K562 (cell line): ENCODE measurements around the gene CGGBP1. TPM values are rescaled to one million over a fixed set of nuclear protein-coding genes. Genes with fewer than 3 reads are reported as not detected.

Experiments
- polyA plus RNA-seq, 8 experiments: library from polyadenylated mRNA; depleted of rRNA in 4 of 8; stranded (reverse) in 5 of 8; unstranded in 3 of 8; fragments of >200 nt; fragmentation: Nextera tagmentation in 2 of 8; fragmentation: Illumina TruSeq in 1 of 8; extraction: Ambion mirVana in 2 of 8; extraction: Trizol in 1 of 8; gene quantifications; 2 replicates each; pipeline versions ENCODE4 v1.2.1 to v1.2.3, GENCODE V29; 2011 to 2014; ENCODE audit warnings: inconsistent platforms in 1 of 8, missing spikeins in 1 of 8
- total RNA-seq, 7 experiments: library from RNA; depleted of rRNA in 6 of 7; stranded (reverse); fragments of >200 nt in 6 of 7; fragmentation: Illumina TruSeq in 2 of 7; extraction: Trizol in 2 of 7; gene quantifications; 2 replicates each; pipeline versions ENCODE4 v1.2.1 to v1.2.3, GENCODE V29; 2011 to 2021; ENCODE audit warnings: low replicate concordance in 1 of 7

CGGBP1 gene
- total and polyA plus RNA-seq, 9 of the 15 experiments (the other 6 are each of a cell fraction or from before 2014, with no cell fraction given), result 14.4 to 47.8 (median 37.8) TPM

Other genes starting within 250 kb of the CGGBP1 start
- 2.5 and 3.6 TPM in 2 replicates for gene ZNF654, start 250 bp upstream of the CGGBP1 start, total RNA-seq (2014; rRNA removed)
- gene ZNF654, start 250 bp upstream of the CGGBP1 start, total RNA-seq (2014; rRNA removed; fragmentation: Illumina TruSeq; extraction: Trizol), result 6.8 and 7.4 TPM in 2 replicates
- 8.4 and 8.6 TPM in 2 replicates for gene ZNF654, start 250 bp upstream of the CGGBP1 start, total RNA-seq (2015; rRNA removed; fragmentation: Illumina TruSeq; extraction: Trizol)
- 5.1 and 6.8 TPM in 2 replicates for gene ZNF654, start 250 bp upstream of the CGGBP1 start, total RNA-seq (2021)
- 4.1 and 5.1 TPM in 2 replicates for gene ZNF654, start 250 bp upstream of the CGGBP1 start, polyA plus RNA-seq (2011; rRNA removed)
- gene ZNF654, start 250 bp upstream of the CGGBP1 start, polyA plus RNA-seq (2014; fragmentation: Illumina TruSeq; extraction: Trizol), result 4.2 and 6.2 TPM in 2 replicates
- gene ZNF654, start 250 bp upstream of the CGGBP1 start, polyA plus RNA-seq (2014; fragmentation: Nextera tagmentation; extraction: Ambion mirVana), result 1 to 10 TPM; 2.4 to 2.5 TPM
- gene ZNF654, start 250 bp upstream of the CGGBP1 start, polyA plus RNA-seq (2014; rRNA removed), result 2.1 and 4.2 TPM in 2 replicates
- 11.9 and 13.8 TPM in 2 replicates for gene C3orf38, start 91.0 kb upstream of the CGGBP1 start, total RNA-seq (2014; rRNA removed)
- 17.6 and 18.4 TPM in 2 replicates for gene C3orf38, start 91.0 kb upstream of the CGGBP1 start, total RNA-seq (2014; rRNA removed; fragmentation: Illumina TruSeq; extraction: Trizol)
- gene C3orf38, start 91.0 kb upstream of the CGGBP1 start, total RNA-seq (2015; rRNA removed; fragmentation: Illumina TruSeq; extraction: Trizol), result 21.2 and 22.1 TPM in 2 replicates
- 11.5 and 13.7 TPM in 2 replicates for gene C3orf38, start 91.0 kb upstream of the CGGBP1 start, total RNA-seq (2021)
- 12.4 and 16.2 TPM in 2 replicates for gene C3orf38, start 91.0 kb upstream of the CGGBP1 start, polyA plus RNA-seq (2011; rRNA removed)
- 14.0 and 16.3 TPM in 2 replicates for gene C3orf38, start 91.0 kb upstream of the CGGBP1 start, polyA plus RNA-seq (2014; fragmentation: Illumina TruSeq; extraction: Trizol)
- gene C3orf38, start 91.0 kb upstream of the CGGBP1 start, polyA plus RNA-seq (2014; fragmentation: Nextera tagmentation; extraction: Ambion mirVana), result 10 to 100 TPM; 15.1 to 20.6 TPM
- 8.7 and 10.7 TPM in 2 replicates for gene C3orf38, start 91.0 kb upstream of the CGGBP1 start, polyA plus RNA-seq (2014; rRNA removed)